Right kidney (tissue), 1 donor: Measurements from ENCODE around the gene CDH23.

Source experiments
- DNase-seq: peaks from one replicate; pipeline ENCODE4 v3.0.0-alpha.2; 2016

CDH23 gene

GRCh38 chr10:71606257-71607081, 209.7 kb downstream of the CDH23 start:
- no peak for DNase-seq

GRCh38 chr10:71607082-71607443, 210.3 kb downstream of the CDH23 start:
- DNase-seq, result no peak

GRCh38 chr10:71608819-71609768, 212.4 kb downstream of the CDH23 start:
- no peak for DNase-seq

GRCh38 chr10:71610651-71611050, 213.9 kb downstream of the CDH23 start:
- no peak for DNase-seq

GRCh38 chr10:71611131-71611530, 214.4 kb downstream of the CDH23 start:
- no peak for DNase-seq

- no peak for DNase-seq
Observed at GRCh38 chr10:71611709-71612422, 215.1 kb downstream of the CDH23 start.

GRCh38 chr10:71613261-71613777, 216.6 kb downstream of the CDH23 start:
- no peak for DNase-seq

- DNase-seq, result no peak
Observed at GRCh38 chr10:71613877-71614276, 217.2 kb downstream of the CDH23 start.

- DNase-seq, result no peak
Observed at GRCh38 chr10:71614946-71615345, 218.2 kb downstream of the CDH23 start.

GRCh38 chr10:71615538-71616329, 219.0 kb downstream of the CDH23 start:
- no peak for DNase-seq

- DNase-seq, result no peak
Observed at GRCh38 chr10:71616817-71617654, 220.3 kb downstream of the CDH23 start.

GRCh38 chr10:71618176-71618575, 221.5 kb downstream of the CDH23 start:
- DNase-seq, result no peak

GRCh38 chr10:71618598-71618997, 221.9 kb downstream of the CDH23 start:
- DNase-seq, result no peak

GRCh38 chr10:71620642-71621041, 223.9 kb downstream of the CDH23 start:
- no peak for DNase-seq

- DNase-seq, result no peak
Observed at GRCh38 chr10:71621231-71622153, 224.8 kb downstream of the CDH23 start.

GRCh38 chr10:71622154-71622526, 225.4 kb downstream of the CDH23 start:
- DNase-seq, result no peak

- DNase-seq, result no peak
Observed at GRCh38 chr10:71622616-71623015, 225.9 kb downstream of the CDH23 start.

GRCh38 chr10:71623098-71623985, 226.6 kb downstream of the CDH23 start:
- DNase-seq, result no peak

GRCh38 chr10:71623986-71624291, 227.2 kb downstream of the CDH23 start:
- no peak for DNase-seq
